PFSK-1 (cell line): ENCODE measurements around the gene SLC39A11.

Source experiments
- POLR2AphosphoS5 ChIP-seq: IDR thresholded peaks from 2 replicates; pipeline ENCODE4 v1.6.1; 2012; ENCODE audit warnings: low read depth, mild to moderate bottlenecking, control low read depth, low read length, moderate library complexity
- SIN3A ChIP-seq: IDR thresholded peaks from 2 replicates; pipeline ENCODE4 v1.6.1; 2012; ENCODE audit warnings: mild to moderate bottlenecking, low read length, moderate library complexity, borderline replicate concordance; ENCODE audit not compliant: insufficient read depth
- TF ChIP-seq, protein P1 (sequence below), 2 experiments: IDR thresholded peaks; 2 replicates each; pipeline versions ENCODE4 v1.6.1 to v1.8.0; 2011 to 2012; ENCODE audit warnings: low read depth in 2 of 2, low read length in 2 of 2, control low read depth in 1 of 2, inconsistent platforms in 1 of 2, mild to moderate bottlenecking in 1 of 2, moderate library complexity in 1 of 2; ENCODE audit not compliant: insufficient read depth in 1 of 2

GRCh38 chr17:73045724-73046123 is 46.8 kb downstream of the SLC39A11 start:
- TF ChIP-seq, protein P1, sequence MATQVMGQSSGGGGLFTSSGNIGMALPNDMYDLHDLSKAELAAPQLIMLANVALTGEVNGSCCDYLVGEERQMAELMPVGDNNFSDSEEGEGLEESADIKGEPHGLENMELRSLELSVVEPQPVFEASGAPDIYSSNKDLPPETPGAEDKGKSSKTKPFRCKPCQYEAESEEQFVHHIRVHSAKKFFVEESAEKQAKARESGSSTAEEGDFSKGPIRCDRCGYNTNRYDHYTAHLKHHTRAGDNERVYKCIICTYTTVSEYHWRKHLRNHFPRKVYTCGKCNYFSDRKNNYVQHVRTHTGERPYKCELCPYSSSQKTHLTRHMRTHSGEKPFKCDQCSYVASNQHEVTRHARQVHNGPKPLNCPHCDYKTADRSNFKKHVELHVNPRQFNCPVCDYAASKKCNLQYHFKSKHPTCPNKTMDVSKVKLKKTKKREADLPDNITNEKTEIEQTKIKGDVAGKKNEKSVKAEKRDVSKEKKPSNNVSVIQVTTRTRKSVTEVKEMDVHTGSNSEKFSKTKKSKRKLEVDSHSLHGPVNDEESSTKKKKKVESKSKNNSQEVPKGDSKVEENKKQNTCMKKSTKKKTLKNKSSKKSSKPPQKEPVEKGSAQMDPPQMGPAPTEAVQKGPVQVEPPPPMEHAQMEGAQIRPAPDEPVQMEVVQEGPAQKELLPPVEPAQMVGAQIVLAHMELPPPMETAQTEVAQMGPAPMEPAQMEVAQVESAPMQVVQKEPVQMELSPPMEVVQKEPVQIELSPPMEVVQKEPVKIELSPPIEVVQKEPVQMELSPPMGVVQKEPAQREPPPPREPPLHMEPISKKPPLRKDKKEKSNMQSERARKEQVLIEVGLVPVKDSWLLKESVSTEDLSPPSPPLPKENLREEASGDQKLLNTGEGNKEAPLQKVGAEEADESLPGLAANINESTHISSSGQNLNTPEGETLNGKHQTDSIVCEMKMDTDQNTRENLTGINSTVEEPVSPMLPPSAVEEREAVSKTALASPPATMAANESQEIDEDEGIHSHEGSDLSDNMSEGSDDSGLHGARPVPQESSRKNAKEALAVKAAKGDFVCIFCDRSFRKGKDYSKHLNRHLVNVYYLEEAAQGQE (IDR thresholded peaks at IDR 0.05; ENCODE audit: insufficient read depth in 1 of 2, low read depth in 2 of 2, low read length in 2 of 2) = no peak
- no peak for TF ChIP-seq POLR2AphosphoS5
- no peak for TF ChIP-seq SIN3A
